Tibial nerve (tissue), 4 donors: Measurements from ENCODE around the gene EFNA4. TPM values are rescaled to one million over a fixed set of nuclear protein-coding genes. Genes with fewer than 3 reads are reported as not detected.

Source experiments
- DNase-seq, 2 donors: peaks; one replicate each; pipeline ENCODE4 v3.0.0-alpha.2; 2019; ENCODE audit warnings: low spot score in 2 of 2
- H3K27ac ChIP-seq, 4 donors: fragments of 200-600 bp; sonication (generic) in 3 of 4; one replicate each; pipeline ENCODE4 v1.5.1; 2017 to 2019; ENCODE audit warnings: mild to moderate bottlenecking in 1 of 4
- H3K27me3 ChIP-seq, 2 donors: fragments of 200-600 bp; sonication (generic) in 1 of 2; one replicate each; pipeline versions ENCODE4 v1.5.1 to v1.6.0; 2017 to 2019
- H3K36me3 ChIP-seq, 3 donors: fragments of 200-600 bp; sonication (generic); one replicate each; pipeline ENCODE4 v1.5.1; 2018 to 2019
- H3K4me1 ChIP-seq, 4 donors: fragments of 200-600 bp; sonication (generic) in 3 of 4; one replicate each; pipeline ENCODE4 v1.5.1; 2017 to 2019
- H3K4me3 ChIP-seq, 4 donors: fragments of 200-600 bp; sonication (generic) in 3 of 4; one replicate each; pipeline ENCODE4 v1.5.1; 2017 to 2019; ENCODE audit warnings: mild to moderate bottlenecking in 1 of 4, moderate library complexity in 1 of 4
- H3K9me3 ChIP-seq, 4 donors: fragments of 200-600 bp; sonication (generic) in 3 of 4; one replicate each; pipeline ENCODE4 v1.5.1; 2017 to 2019
- CTCF ChIP-seq, 5 experiments: fragments of 200-600 bp in 3 of 5; fragments of 450-650 bp in 2 of 5; sonication (generic) in 3 of 5; IDR thresholded peaks; one replicate each; pipeline ENCODE4 v1.5.1; 2016 to 2019; ENCODE audit warnings: antibody characterized with exemption in 5 of 5, mild to moderate bottlenecking in 3 of 5, moderate library complexity in 2 of 5
- EP300 ChIP-seq, 2 donors: sonication (generic); formaldehyde crosslinking; IDR thresholded peaks; one replicate each; pipeline ENCODE4 v1.6.1; 2017; ENCODE audit warnings: antibody characterized with exemption in 2 of 2, mild to moderate bottlenecking in 1 of 2
- POLR2A ChIP-seq, 2 donors: fragments of 450-650 bp; IDR thresholded peaks; one replicate each; pipeline ENCODE4 v1.6.1; 2017; ENCODE audit warnings: antibody characterized with exemption in 2 of 2, mild to moderate bottlenecking in 2 of 2, moderate library complexity in 2 of 2
- WGBS, 2 donors: methylation state at CpG; one replicate each; pipeline ENCODE4 v1.1.5; 2018; 5-methylcytosine and 5-hydroxymethylcytosine counted together
- total RNA-seq, 4 donors: library from RNA; depleted of rRNA; stranded (reverse); fragments of >200 nt; gene quantifications; one replicate each; pipeline ENCODE4 v1.1.0, GENCODE V29; 2016

Gene EFNA4
- total RNA-seq, 4 donors from 2014 or later: 0.87 to 4.2 (median 1.8) TPM

DNA sequence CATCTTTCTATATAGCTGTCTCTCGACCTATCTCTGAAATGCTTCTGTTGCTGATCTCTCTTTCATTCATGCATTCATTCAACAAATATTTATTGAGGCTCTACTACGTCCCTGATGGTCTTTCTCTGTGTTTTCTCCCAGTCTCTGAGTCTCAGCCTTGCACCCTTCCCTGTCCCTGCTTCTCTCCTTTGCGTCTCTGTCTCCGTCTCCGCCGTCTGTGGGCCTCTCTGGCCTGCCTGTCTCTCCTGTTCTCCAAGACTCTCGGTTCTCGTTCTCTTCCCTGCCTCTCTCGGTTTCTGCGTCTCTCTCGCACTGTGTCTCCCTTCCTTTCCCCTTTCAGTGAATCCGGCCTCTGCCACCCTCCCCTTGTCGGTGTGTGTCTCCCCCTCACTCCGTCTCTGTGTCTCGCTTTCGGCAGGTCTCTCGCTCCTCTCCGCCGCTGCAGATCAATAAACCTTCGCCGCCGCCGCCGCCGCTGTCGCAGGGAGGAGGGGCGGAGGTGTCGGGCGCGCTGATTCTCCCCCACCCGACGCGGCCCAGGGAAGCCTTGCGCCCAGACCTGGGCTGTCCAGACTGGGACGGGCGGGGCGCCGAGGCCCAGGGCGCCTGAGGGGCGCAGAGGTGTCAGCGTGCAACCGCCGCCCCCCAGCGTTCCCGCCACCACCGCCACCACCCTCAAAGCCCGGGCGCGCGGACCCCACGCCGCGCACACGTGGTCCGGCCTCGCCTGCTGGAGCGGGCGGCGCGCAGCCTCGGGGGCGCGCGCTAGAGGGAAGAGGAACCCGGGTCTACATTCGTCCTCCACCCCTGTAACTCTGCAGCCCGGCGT lies 18.1 kb downstream of the EFNA4 start:
- no peak overlapping the region for H3K27ac ChIP-seq
- DNase-seq: no peak
- H3K27me3 ChIP-seq: peaks cover 0 to 57% of the 10 kb centered on the region in 2 donors
- WGBS, 2 donors: 5% methylated on average over 32 to 66 of the region's 68 CpGs
- no peaks in the 10 kb centered on the region for H3K36me3 ChIP-seq
- no peaks in the 10 kb centered on the region for H3K9me3 ChIP-seq
- TF ChIP-seq POLR2A (IDR thresholded peaks at IDR 0.05) (no peak), EP300 (IDR thresholded peaks at IDR 0.05) (no peak), CTCF (IDR thresholded peaks at IDR 0.05) (no peak)
- H3K4me3 ChIP-seq: peak overlapping the region in 1 of 4 donors; percentile 36
- H3K4me1 ChIP-seq: peaks cover 4 to 74% (median 55%) of the 10 kb centered on the region in 4 donors

DNA sequence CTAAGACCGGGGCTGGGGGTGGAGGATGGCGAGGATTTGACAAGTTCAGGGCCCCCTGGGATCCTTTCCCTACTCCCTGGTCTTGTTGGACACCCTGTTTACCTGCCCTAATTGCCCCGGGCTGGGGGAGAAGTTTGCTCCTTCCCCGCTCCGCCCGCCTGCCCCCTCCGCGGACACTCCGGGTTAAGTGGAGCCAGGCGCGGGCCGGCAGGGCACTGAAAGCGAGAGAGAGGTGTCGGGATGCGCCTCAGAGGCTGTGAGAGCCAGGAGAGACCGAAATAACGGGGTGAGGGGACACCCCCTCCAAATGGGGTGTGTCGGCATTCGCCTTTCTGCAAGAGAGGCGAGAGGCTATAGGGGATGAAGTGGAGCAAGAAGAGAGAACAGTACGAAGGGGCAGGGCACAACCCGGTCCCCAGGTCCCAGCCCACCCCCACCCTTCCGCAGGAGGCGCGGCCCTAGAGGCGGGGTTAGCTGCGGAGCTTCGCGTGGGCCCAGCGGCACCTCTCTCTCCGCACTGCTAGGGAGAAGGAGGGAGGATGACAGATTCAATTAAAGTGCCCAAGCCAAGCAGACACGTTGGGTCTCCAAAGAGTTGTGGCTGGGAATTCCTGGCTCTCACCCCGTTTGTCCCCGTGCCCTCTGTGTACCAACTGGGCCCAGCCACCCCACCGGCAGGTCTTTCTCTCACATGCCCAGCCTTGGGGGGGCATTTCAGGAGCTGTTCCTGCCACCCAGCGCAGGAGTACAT lies 18.9 kb downstream of the EFNA4 start:
- Histone ChIP-seq H3K4me1 (peaks cover 4 to 79% (median 55%) of the 10 kb centered on the region in 4 donors), H3K36me3 (no peaks in the 10 kb centered on the region), H3K27ac (no peak overlapping the region), H3K9me3 (no peaks in the 10 kb centered on the region), H3K27me3 (peaks cover 0 to 57% of the 10 kb centered on the region in 2 donors), H3K4me3 (peak overlapping the region in 1 of 4 donors; percentile 36)
- TF ChIP-seq CTCF (IDR thresholded peaks at IDR 0.05): no peak
- TF ChIP-seq EP300 (IDR thresholded peaks at IDR 0.05): no peak
- no peak for TF ChIP-seq POLR2A (IDR thresholded peaks at IDR 0.05)
- DNase-seq: no peak
- WGBS, 2 donors: 2 to 3% methylated on average over 32 to 36 of the region's 36 CpGs

GRCh38 chr1:155083052-155083541 lies 19.6 kb downstream of the EFNA4 start:
- Histone ChIP-seq H3K9me3 (no peaks in the 10 kb centered on the region), H3K4me1 (peaks cover 4 to 79% (median 55%) of the 10 kb centered on the region in 4 donors), H3K36me3 (no peaks in the 10 kb centered on the region), H3K27me3 (peaks cover 0 to 57% of the 10 kb centered on the region in 2 donors), H3K4me3 (no peak overlapping the region), H3K27ac (no peak overlapping the region)
- WGBS, 2 donors: 38 to 50% methylated on average over 2 to 3 of the region's 6 CpGs
- no peak for DNase-seq
- TF ChIP-seq CTCF (IDR thresholded peaks at IDR 0.05) (no peak), EP300 (IDR thresholded peaks at IDR 0.05) (no peak), POLR2A (IDR thresholded peaks at IDR 0.05) (no peak)

DNA sequence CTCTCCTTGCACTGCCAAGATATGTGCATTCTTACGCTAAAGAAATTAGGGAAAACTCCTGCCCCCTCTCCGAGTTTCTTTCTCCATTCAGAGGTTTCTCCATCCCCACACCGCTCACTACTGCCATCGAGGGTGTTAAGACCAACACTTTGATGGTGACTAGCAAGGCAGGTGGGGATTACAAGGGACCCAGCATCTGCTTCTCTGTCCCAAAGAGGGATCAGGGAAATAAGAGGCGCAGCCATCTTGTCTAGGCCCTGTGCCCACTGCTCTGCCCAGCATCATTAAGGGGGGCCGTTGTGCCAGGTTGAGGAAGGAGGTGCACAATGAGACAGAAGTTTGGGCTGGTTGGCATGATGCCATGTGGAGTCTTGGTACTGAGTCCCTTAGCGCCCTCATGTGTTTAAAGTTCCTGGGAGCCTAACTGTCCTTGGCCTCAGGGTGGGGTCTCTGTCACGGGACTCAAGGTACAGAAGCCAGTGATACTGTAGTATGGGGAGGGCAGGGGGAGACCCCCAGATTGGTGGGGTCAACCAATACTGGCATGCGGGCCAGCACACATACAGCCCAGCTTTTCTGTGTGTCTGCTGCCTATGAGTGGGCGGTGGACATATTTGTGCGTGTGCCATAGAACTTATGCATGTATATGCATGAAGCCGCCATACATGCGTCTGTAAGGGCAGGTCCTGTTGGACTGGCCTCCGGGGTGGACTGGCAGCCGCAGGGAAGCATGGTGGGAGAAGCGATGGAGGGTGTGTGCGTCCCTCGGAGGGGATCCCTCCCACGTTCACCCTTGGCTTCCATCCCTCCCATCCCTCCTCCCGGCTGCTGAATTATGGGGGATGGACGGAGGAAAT lies 20.6 kb downstream of the EFNA4 start:
- Histone ChIP-seq H3K36me3 (no peaks in the 10 kb centered on the region), H3K9me3 (no peaks in the 10 kb centered on the region), H3K4me1 (peaks cover 4 to 71% (median 48%) of the 10 kb centered on the region in 4 donors), H3K27me3 (peaks cover 0 to 54% of the 10 kb centered on the region in 2 donors), H3K27ac (peak overlapping the region in 3 of 4 donors; percentile 87 to 93 (median 92)), H3K4me3 (peak overlapping the region; percentile 48 to 96 (median 65))
- TF ChIP-seq EP300 (IDR thresholded peaks at IDR 0.05) (no peak), POLR2A (IDR thresholded peaks at IDR 0.05) (no peak), CTCF (IDR thresholded peaks at IDR 0.05) (no peak)
- DNase-seq: no peak
- 27 to 30% methylated on average over 18 to 20 of the region's 21 CpGs for WGBS, 2 donors
